Chondrocyte (in vitro differentiated cells): ENCODE results near the gene SLC35F3. TPM values are rescaled to one million over a fixed set of nuclear protein-coding genes. Genes with fewer than 3 reads are reported as not detected.

ENCODE experiments used
- DNase-seq: peaks from one replicate; pipeline ENCODE4 v3.0.0; 2021; ENCODE audit warnings: mixed read lengths, low spot score
- H3K27ac Mint-ChIP-seq: one replicate; pipeline ENCODE4 v1.8.0; 2021; ENCODE audit warnings: mild to moderate bottlenecking, moderate library complexity, mixed read lengths; ENCODE audit not compliant: unreplicated experiment
- H3K27me3 Mint-ChIP-seq: 2 replicates; pipeline ENCODE4 v1.8.0; 2021; ENCODE audit warnings: low read depth, mixed read lengths
- H3K36me3 Mint-ChIP-seq: 2 replicates; pipeline ENCODE4 v1.8.0; 2021; ENCODE audit warnings: low read depth, mixed read lengths
- H3K4me1 Mint-ChIP-seq: 2 replicates; pipeline ENCODE4 v1.8.0; 2021; ENCODE audit warnings: low read depth, mild to moderate bottlenecking, mixed read lengths
- H3K4me3 Mint-ChIP-seq: one replicate; pipeline ENCODE4 v1.8.0; 2021; ENCODE audit warnings: mild to moderate bottlenecking, moderate library complexity, mixed read lengths; ENCODE audit not compliant: unreplicated experiment
- H3K9me3 Mint-ChIP-seq: 2 replicates; pipeline ENCODE4 v1.8.0; 2021; ENCODE audit warnings: low read depth, mixed read lengths
- CTCF ChIP-seq: fragments of 200-600 bp; sonication (generic); IDR thresholded peaks from 2 replicates; pipeline ENCODE4 v1.5.0; 2021; ENCODE audit warnings: antibody characterized with exemption, mild to moderate bottlenecking, moderate library complexity
- total RNA-seq: library from RNA; stranded (reverse); gene quantifications from 3 replicates; pipeline ENCODE4 v1.2.1, GENCODE V29; 2021

Gene SLC35F3
- total RNA-seq, 1 donor from 2014 or later, result not detected

GRCh38 chr1:234310460-234310817 lies 406.0 kb downstream of the SLC35F3 start:
- H3K4me1 Mint-ChIP-seq, result peaks cover 22% of the 10 kb centered on the region
- no peaks in the 10 kb centered on the region for H3K9me3 Mint-ChIP-seq
- peaks cover 8% of the 10 kb centered on the region for H3K27me3 Mint-ChIP-seq
- TF ChIP-seq CTCF, result no peak
- H3K36me3 Mint-ChIP-seq, result no peaks in the 10 kb centered on the region
- H3K27ac Mint-ChIP-seq, result no peak overlapping the region
- no peak for DNase-seq
- no peak overlapping the region for H3K4me3 Mint-ChIP-seq

- TF ChIP-seq CTCF, result no peak
- no peak overlapping the region for H3K4me3 Mint-ChIP-seq
- H3K4me1 Mint-ChIP-seq, result peaks cover 26% of the 10 kb centered on the region
- H3K9me3 Mint-ChIP-seq, result no peaks in the 10 kb centered on the region
- DNase-seq, result no peak
- H3K36me3 Mint-ChIP-seq, result no peaks in the 10 kb centered on the region
- H3K27ac Mint-ChIP-seq, result no peak overlapping the region
- H3K27me3 Mint-ChIP-seq, result peaks cover 8% of the 10 kb centered on the region
Measured at GRCh38 chr1:234311414-234311813, 406.9 kb downstream of the SLC35F3 start.

GRCh38 chr1:234313171-234313570 lies 408.7 kb downstream of the SLC35F3 start:
- H3K4me3 Mint-ChIP-seq, result no peak overlapping the region
- H3K4me1 Mint-ChIP-seq, result peaks cover 26% of the 10 kb centered on the region
- no peaks in the 10 kb centered on the region for H3K36me3 Mint-ChIP-seq
- TF ChIP-seq CTCF, result no peak
- no peaks in the 10 kb centered on the region for H3K9me3 Mint-ChIP-seq
- H3K27me3 Mint-ChIP-seq, result peaks cover 8% of the 10 kb centered on the region
- no peak for DNase-seq
- H3K27ac Mint-ChIP-seq, result no peak overlapping the region

GRCh38 chr1:234315091-234315541 lies 410.6 kb downstream of the SLC35F3 start:
- Mint-ChIP-seq H3K27me3 (peaks cover 14% of the 10 kb centered on the region), H3K9me3 (no peaks in the 10 kb centered on the region), H3K36me3 (no peaks in the 10 kb centered on the region), H3K4me1 (peaks cover 20% of the 10 kb centered on the region), H3K27ac (no peak overlapping the region), H3K4me3 (no peak overlapping the region)
- no peak for TF ChIP-seq CTCF
- no peak for DNase-seq

- H3K27ac Mint-ChIP-seq, result no peak overlapping the region
- TF ChIP-seq CTCF, result no peak
Measured at GRCh38 chr1:234315588-234315987, 411.1 kb downstream of the SLC35F3 start.

More at GRCh38 chr1:234315588-234315987, 411.1 kb downstream of the SLC35F3 start:
- Mint-ChIP-seq H3K4me3 (no peak overlapping the region), H3K9me3 (no peaks in the 10 kb centered on the region), H3K36me3 (no peaks in the 10 kb centered on the region), H3K27me3 (peaks cover 14% of the 10 kb centered on the region), H3K4me1 (peaks cover 15% of the 10 kb centered on the region)
- no peak for DNase-seq
